Thyroid gland (tissue), 4 donors: ENCODE data around the gene NECTIN1. TPM values are rescaled to one million over a fixed set of nuclear protein-coding genes. Genes with fewer than 3 reads are reported as not detected.

Experiments
- DNase-seq, 2 donors: peaks; one replicate each; pipeline ENCODE4 v3.0.0-alpha.2; 2019
- H3K27ac ChIP-seq, 3 donors: fragments of 200-600 bp; sonication (generic); 1 replicate in 2 of 3; 2 replicates in 1 of 3; pipeline ENCODE4 v1.5.1; 2016 to 2019; ENCODE audit warnings: mild to moderate bottlenecking in 1 of 3, moderate library complexity in 1 of 3
- H3K27me3 ChIP-seq: fragments of 200-600 bp; sonication (generic); one replicate; pipeline ENCODE4 v1.5.1; 2019
- H3K36me3 ChIP-seq, 2 donors: fragments of 200-600 bp; sonication (generic); one replicate each; pipeline ENCODE4 v1.5.1; 2016 to 2019
- H3K4me1 ChIP-seq, 2 donors: fragments of 200-600 bp; sonication (generic); one replicate each; pipeline ENCODE4 v1.5.1; 2017 to 2019
- H3K4me3 ChIP-seq, 3 donors: fragments of 200-600 bp; sonication (generic); replicated peaks in 1 of 3; 1 replicate in 2 of 3; 2 replicates in 1 of 3; pipeline ENCODE4 v1.5.1; 2016; ENCODE audit warnings: mild to moderate bottlenecking in 1 of 3
- H3K9me3 ChIP-seq: fragments of 200-600 bp; sonication (generic); one replicate; pipeline ENCODE4 v1.5.1; 2017
- CTCF ChIP-seq, 6 experiments: fragments of 200-600 bp in 3 of 6; fragments of 450-650 bp in 3 of 6; sonication (generic) in 3 of 6; IDR thresholded peaks; one replicate each; pipeline ENCODE4 v1.5.1; 2016 to 2019; ENCODE audit warnings: antibody characterized with exemption in 6 of 6, mild to moderate bottlenecking in 2 of 6, inconsistent platforms in 1 of 6, moderate library complexity in 1 of 6
- POLR2A ChIP-seq, 2 donors: fragments of 450-650 bp; IDR thresholded peaks; one replicate each; pipeline ENCODE4 v1.6.1; 2017; ENCODE audit warnings: antibody characterized with exemption in 2 of 2, mild to moderate bottlenecking in 2 of 2, moderate library complexity in 1 of 2
- WGBS, 2 donors: methylation state at CpG; one replicate each; pipeline ENCODE4 v1.1.5; 2017; 5-methylcytosine and 5-hydroxymethylcytosine counted together
- intact Hi-C: fragments of 100-400 bp; cut with DNase I; formaldehyde crosslinking; loops from one replicate; pipeline ENCODE4 v1.15.1; 2023
- total RNA-seq, 4 donors: library from RNA; depleted of rRNA; stranded (reverse); fragments of >200 nt; gene quantifications; one replicate each; pipeline ENCODE4 v1.2.3, GENCODE V29; 2016

NECTIN1 gene
- total RNA-seq, 4 donors from 2014 or later: 0.94 to 5.3 (median 2.3) TPM

DNA sequence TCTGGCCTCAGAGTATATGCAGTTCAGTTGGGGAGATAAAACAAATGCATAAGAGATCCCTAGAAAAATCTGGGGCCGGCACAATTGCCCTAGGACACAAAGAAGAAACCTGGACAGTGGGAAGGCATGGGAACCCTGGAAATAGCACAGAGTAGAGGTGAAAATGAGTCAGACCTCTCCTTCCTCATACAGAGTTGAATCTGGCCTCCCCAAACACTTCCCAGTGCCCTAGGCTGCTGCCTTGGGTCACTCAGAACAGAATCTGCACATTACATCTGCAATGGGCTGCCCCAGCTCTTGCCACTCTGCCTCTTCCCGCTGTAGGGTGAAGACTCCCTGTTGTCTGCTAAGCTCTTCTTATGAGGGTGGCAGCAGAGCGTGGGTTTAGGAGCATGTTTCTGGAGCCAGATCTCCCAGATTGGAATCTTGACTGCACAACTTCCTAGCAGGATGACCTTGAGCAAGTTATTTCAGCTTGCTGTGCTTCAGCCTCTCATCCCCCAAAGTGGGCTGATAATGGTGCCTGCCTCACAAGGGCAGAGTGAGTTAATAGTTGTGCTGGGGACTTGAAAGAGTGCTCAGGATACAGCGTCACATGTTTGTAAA, 47.1 kb upstream of the NECTIN1 start:
- H3K27me3 ChIP-seq: no peaks in the 10 kb centered on the region
- H3K4me3 ChIP-seq: no peak overlapping the region
- TF ChIP-seq POLR2A (IDR thresholded peaks at IDR 0.05) (no peak), CTCF (IDR thresholded peaks at IDR 0.05) (no peak)
- no peaks in the 10 kb centered on the region for H3K4me1 ChIP-seq
- H3K36me3 ChIP-seq: no peaks in the 10 kb centered on the region
- intact Hi-C loops: no loop called here
- no peaks in the 10 kb centered on the region for H3K9me3 ChIP-seq
- WGBS, 2 donors: 64 to 65% methylated on average over 4 of the region's 4 CpGs
- DNase-seq: no peak
- no peak overlapping the region for H3K27ac ChIP-seq

DNA sequence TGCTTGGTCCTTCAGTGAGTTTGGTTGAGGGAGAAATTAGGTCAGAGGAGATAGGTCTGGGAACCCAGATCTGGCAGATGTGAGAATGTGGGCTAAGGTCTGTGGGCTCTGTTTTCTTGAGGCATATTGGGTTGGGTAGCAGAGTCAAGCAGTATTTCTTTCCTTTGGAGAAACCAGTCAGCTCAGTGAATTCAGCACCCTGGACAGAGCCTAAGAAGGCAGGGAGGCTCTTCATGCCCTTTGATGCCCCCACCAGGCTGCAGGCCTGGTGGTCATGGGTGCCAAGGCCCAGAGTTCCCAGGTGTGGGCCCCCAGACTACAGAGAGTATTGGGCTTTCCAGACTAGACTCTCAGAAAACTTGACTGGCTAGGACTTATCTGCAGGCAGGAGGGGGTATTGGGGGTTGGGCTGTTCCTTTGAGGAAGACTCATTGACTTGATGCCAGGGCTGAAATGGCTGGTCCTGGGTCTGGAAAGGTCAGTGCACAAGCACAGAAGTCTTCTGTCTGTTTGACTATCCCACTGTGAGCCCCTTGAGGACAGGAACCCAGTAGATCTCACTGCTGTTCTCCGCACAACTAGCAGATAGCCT, 45.3 kb upstream of the NECTIN1 start:
- H3K4me1 ChIP-seq: no peaks in the 10 kb centered on the region
- no peaks in the 10 kb centered on the region for H3K27me3 ChIP-seq
- intact Hi-C loops: no loop called here
- no peak for TF ChIP-seq CTCF (IDR thresholded peaks at IDR 0.05)
- no peak for TF ChIP-seq POLR2A (IDR thresholded peaks at IDR 0.05)
- H3K36me3 ChIP-seq: no peaks in the 10 kb centered on the region
- 92 to 95% methylated on average over 1 of the region's 1 CpG for WGBS, 2 donors
- H3K4me3 ChIP-seq: no peak overlapping the region
- no peaks in the 10 kb centered on the region for H3K9me3 ChIP-seq
- no peak overlapping the region for H3K27ac ChIP-seq
- no peak for DNase-seq

DNA sequence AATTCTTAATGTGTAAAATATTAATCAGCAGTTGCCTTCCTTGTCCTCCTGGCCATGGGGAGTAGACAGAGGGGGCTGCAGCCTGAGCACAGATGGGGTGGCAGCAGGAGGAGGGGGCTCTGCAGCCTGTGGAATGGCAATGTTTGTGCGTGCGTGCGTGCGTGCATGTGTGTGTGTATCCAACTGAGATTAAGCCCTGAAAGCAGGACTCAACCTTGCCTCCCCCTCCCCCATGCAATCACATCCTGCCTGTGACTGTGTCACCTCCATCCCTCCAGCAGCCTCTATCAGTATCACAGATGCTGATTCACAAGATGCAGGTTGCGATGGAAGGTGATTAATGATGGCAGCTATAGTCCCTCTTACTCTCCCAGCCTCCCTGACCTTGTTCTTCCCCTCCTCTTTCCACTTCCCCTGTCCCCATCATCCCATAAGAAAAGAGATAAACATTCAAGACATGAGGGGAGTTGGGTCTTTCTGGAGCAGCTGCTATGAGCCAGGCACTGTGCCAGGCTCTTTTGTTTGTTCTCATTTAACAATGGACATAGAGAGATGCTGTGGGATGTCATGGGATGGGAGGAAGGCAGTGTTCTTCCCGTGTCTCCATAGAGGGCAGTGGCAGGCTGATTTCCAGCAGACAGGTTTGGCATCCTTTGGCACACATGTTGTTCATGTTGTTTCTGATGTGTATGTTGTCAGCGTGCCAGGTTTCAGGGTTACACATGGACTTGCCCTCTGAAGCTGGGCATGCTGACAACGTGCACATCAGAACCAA, 43.8 kb upstream of the NECTIN1 start:
- Histone ChIP-seq H3K9me3 (no peaks in the 10 kb centered on the region), H3K27ac (no peak overlapping the region), H3K36me3 (no peaks in the 10 kb centered on the region), H3K27me3 (no peaks in the 10 kb centered on the region), H3K4me3 (no peak overlapping the region), H3K4me1 (no peaks in the 10 kb centered on the region)
- TF ChIP-seq POLR2A (IDR thresholded peaks at IDR 0.05) (no peak), CTCF (IDR thresholded peaks at IDR 0.05) (no peak)
- intact Hi-C loops: no loop called here
- DNase-seq: no peak
- WGBS, 2 donors: 80 to 85% methylated on average over 8 of the region's 8 CpGs

DNA sequence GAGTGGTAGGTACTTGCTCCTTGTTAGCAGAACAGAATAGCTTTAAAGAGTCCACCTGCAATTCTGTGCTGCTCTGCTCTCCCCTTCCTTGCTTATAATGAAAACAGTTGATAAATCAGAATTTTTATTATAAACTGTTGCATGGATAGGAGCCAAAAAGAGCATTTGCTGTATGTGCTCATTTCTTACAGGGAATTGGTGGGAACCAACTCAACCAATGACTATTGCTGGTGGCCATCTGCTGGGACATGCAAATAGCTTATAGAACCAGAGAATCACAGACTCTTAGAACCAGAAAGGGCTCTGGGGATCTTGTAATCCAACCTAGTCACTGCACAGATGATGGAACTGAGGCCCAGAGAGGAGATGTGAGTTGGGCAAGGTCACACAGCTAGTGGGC, 43.1 kb upstream of the NECTIN1 start:
- intact Hi-C loops: no loop called here
- H3K9me3 ChIP-seq: no peaks in the 10 kb centered on the region
- no peaks in the 10 kb centered on the region for H3K36me3 ChIP-seq
- H3K4me3 ChIP-seq: no peak overlapping the region
- no peaks in the 10 kb centered on the region for H3K27me3 ChIP-seq
- no peak overlapping the region for H3K27ac ChIP-seq
- no peaks in the 10 kb centered on the region for H3K4me1 ChIP-seq
- no peak for DNase-seq
- TF ChIP-seq POLR2A (IDR thresholded peaks at IDR 0.05) (no peak), CTCF (IDR thresholded peaks at IDR 0.05) (no peak)

- Histone ChIP-seq H3K36me3 (no peaks in the 10 kb centered on the region), H3K4me3 (no peak overlapping the region), H3K9me3 (no peaks in the 10 kb centered on the region), H3K27ac (no peak overlapping the region), H3K27me3 (no peaks in the 10 kb centered on the region), H3K4me1 (no peaks in the 10 kb centered on the region)
- DNase-seq: no peak
- intact Hi-C loops: no loop called here
- TF ChIP-seq CTCF (IDR thresholded peaks at IDR 0.05) (no peak), POLR2A (IDR thresholded peaks at IDR 0.05) (no peak)
- WGBS, 2 donors: 86 to 87% methylated on average over 9 of the region's 9 CpGs
Observed at GRCh38 chr11:119771172-119771770, 42.3 kb upstream of the NECTIN1 start.
